Raji (cell line): Measurements from ENCODE around the gene TGFBR3L.
A peak's percentile ranks its signal among the peaks of the same experiment; 100 is the strongest.

ENCODE experiments used
- POLR2A ChIP-seq: IDR thresholded peaks from 2 replicates; pipeline ENCODE4 v1.6.1; 2011; ENCODE audit warnings: low read depth, low read length, control low read depth; ENCODE audit not compliant: insufficient read depth

The TGFBR3L gene

GRCh38 chr19:7943444-7944176, 29.0 kb downstream of the TGFBR3L start, which contains the start of gene TIMM44:
TSS of gene TIMM44 (minus strand) at chr19:7943666. CDS start at chr19:7943651, 15 bp downstream.
- TF ChIP-seq POLR2A: peak; percentile 100

- no peak for TF ChIP-seq POLR2A
Measured at GRCh38 chr19:7944177-7944761, 29.6 kb downstream of the TGFBR3L start.

- no peak for TF ChIP-seq POLR2A
Measured at GRCh38 chr19:7947939-7948338, 33.3 kb downstream of the TGFBR3L start.

GRCh38 chr19:7953060-7953459, 38.4 kb downstream of the TGFBR3L start:
- no peak for TF ChIP-seq POLR2A

- no peak for TF ChIP-seq POLR2A
Measured at GRCh38 chr19:7953576-7953975, 38.9 kb downstream of the TGFBR3L start.

- TF ChIP-seq POLR2A: no peak
Measured at GRCh38 chr19:7955696-7956095, 41.1 kb downstream of the TGFBR3L start.

- no peak for TF ChIP-seq POLR2A
Measured at GRCh38 chr19:7959211-7959610, 44.6 kb downstream of the TGFBR3L start.

GRCh38 chr19:7961920-7962626, 47.4 kb downstream of the TGFBR3L start:
- no peak for TF ChIP-seq POLR2A

GRCh38 chr19:7962644-7963268, 48.1 kb downstream of the TGFBR3L start:
- no peak for TF ChIP-seq POLR2A

GRCh38 chr19:7963566-7963965, 48.9 kb downstream of the TGFBR3L start:
- no peak for TF ChIP-seq POLR2A

- TF ChIP-seq POLR2A: no peak
Measured at GRCh38 chr19:7965259-7965841, 50.7 kb downstream of the TGFBR3L start.

- TF ChIP-seq POLR2A: no peak
Measured at GRCh38 chr19:7965921-7966665, 51.5 kb downstream of the TGFBR3L start.

GRCh38 chr19:7968008-7968795, 53.6 kb downstream of the TGFBR3L start:
- no peak for TF ChIP-seq POLR2A
